ENCODE measurements around the gene SLC9A7.

Gene SLC9A7

GRCh38 chrX:46572340-46572936, 186.5 kb downstream of the SLC9A7 start:
- Histone ChIP-seq H3K36me3 (ENCODE audit: control insufficient read depth in 2 of 2, insufficient read depth in 1 of 2, low read length in 2 of 2) (no peaks in the 10 kb centered on the region), H3K27ac (ENCODE audit: extremely low read depth, low read depth, low read length) (no peak overlapping the region), H3K9me3 (ENCODE audit: control insufficient read depth, insufficient read depth, low read depth, low read length) (no peaks in the 10 kb centered on the region), H3K4me3 (ENCODE audit: low read depth, low read length) (no peak overlapping the region), H3K4me1 (ENCODE audit: control insufficient read depth, insufficient read depth, low read length) (peaks cover 8% of the 10 kb centered on the region; the same call in 1 of the 2 replicates)
- POLR2A ChIA-PET = no interaction called here
- CTCF ChIA-PET = interaction anchor here (0.7 to 1.0 kb wide), 7 partner anchors 8 to 551 kb away, joined by 3 to 5 read pairs (median 4); no protein-coding TSS in a partner anchor
- TF ChIP-seq SETDB1 (IDR thresholded peaks at IDR 0.05; ENCODE audit: insufficient read length, low read length) = no peak
- peak; percentile 30; the same call in 1 of the 2 replicates for TF ChIP-seq PRDM1 (tag by site-specific recombination; IDR thresholded peaks at IDR 0.05)
- no peak for TF ChIP-seq ZNF701 (tag by site-specific recombination; IDR thresholded peaks at IDR 0.05)

- CTCF ChIA-PET = interaction anchor here (0.7 to 1.0 kb wide), 4 partner anchors 8 to 552 kb away, joined by 3 to 4 read pairs (median 4); no protein-coding TSS in a partner anchor
- Histone ChIP-seq H3K4me1 (ENCODE audit: control insufficient read depth, insufficient read depth, low read length) (peaks cover 5% of the 10 kb centered on the region; the same call in 1 of the 2 replicates), H3K36me3 (ENCODE audit: control insufficient read depth in 2 of 2, insufficient read depth in 1 of 2, low read length in 2 of 2) (no peaks in the 10 kb centered on the region), H3K4me3 (ENCODE audit: low read depth, low read length) (no peak overlapping the region), H3K27ac (ENCODE audit: extremely low read depth, low read depth, low read length) (no peak overlapping the region), H3K9me3 (ENCODE audit: control insufficient read depth, insufficient read depth, low read depth, low read length) (no peaks in the 10 kb centered on the region)
- POLR2A ChIA-PET = no interaction called here
- no peak for TF ChIP-seq ZNF362 (tag by site-specific recombination; IDR thresholded peaks at IDR 0.05)
- TF ChIP-seq ZNF792 (tag by site-specific recombination; IDR thresholded peaks at IDR 0.05) = no peak
- peak; percentile 66 for TF ChIP-seq ZFHX2 (tag by site-specific recombination; conservative IDR thresholded peaks at IDR 0.05)
- peak; percentile 42; the same call in 1 of the 2 replicates for TF ChIP-seq PRDM1 (tag by site-specific recombination; IDR thresholded peaks at IDR 0.05)
- TF ChIP-seq ZSCAN23 (tag by site-specific recombination; IDR thresholded peaks at IDR 0.05) = no peak
Measured at GRCh38 chrX:46571423-46572339, 187.2 kb downstream of the SLC9A7 start.

GRCh38 chrX:46569621-46570020, 189.3 kb downstream of the SLC9A7 start:
- TF ChIP-seq ZNF624 (tag by site-specific recombination; IDR thresholded peaks at IDR 0.05) (no peak), ZNF155 (tag by site-specific recombination; IDR thresholded peaks at IDR 0.05) (no peak), ZSCAN23 (tag by site-specific recombination; IDR thresholded peaks at IDR 0.05) (no peak), ZNF571 (tag by site-specific recombination; IDR thresholded peaks at IDR 0.05) (no peak)
- Histone ChIP-seq H3K4me3 (ENCODE audit: low read depth, low read length) (no peak overlapping the region), H3K9me3 (ENCODE audit: control insufficient read depth, insufficient read depth, low read depth, low read length) (no peaks in the 10 kb centered on the region), H3K4me1 (ENCODE audit: control insufficient read depth, insufficient read depth, low read length) (no peaks in the 10 kb centered on the region; the same call in 1 of the 2 replicates), H3K27ac (ENCODE audit: extremely low read depth, low read depth, low read length) (no peak overlapping the region), H3K36me3 (ENCODE audit: control insufficient read depth in 2 of 2, insufficient read depth in 1 of 2, low read length in 2 of 2) (no peaks in the 10 kb centered on the region)
- ChIA-PET POLR2A (no interaction called here), CTCF (interaction anchor here (1.1 kb wide), 1 partner anchor 13 kb away, joined by 4 read pairs; no protein-coding TSS in a partner anchor)

GRCh38 chrX:46567388-46567787, 191.5 kb downstream of the SLC9A7 start:
- POLR2A ChIA-PET = no interaction called here
- H3K9me3 ChIP-seq (ENCODE audit: control insufficient read depth, insufficient read depth, low read depth, low read length) = no peaks in the 10 kb centered on the region
- CTCF ChIA-PET = interaction anchor here (0.6 kb wide), 3 partner anchors 25 to 121 kb away, joined by 4 to 5 read pairs (median 4); no protein-coding TSS in a partner anchor
- no peaks in the 10 kb centered on the region for H3K4me1 ChIP-seq (ENCODE audit: control insufficient read depth, insufficient read depth, low read length)
- no peaks in the 10 kb centered on the region for H3K36me3 ChIP-seq (ENCODE audit: control insufficient read depth in 2 of 2, insufficient read depth in 1 of 2, low read length in 2 of 2)
- no peak overlapping the region for H3K27ac ChIP-seq (ENCODE audit: extremely low read depth, low read depth, low read length)
- H3K4me3 ChIP-seq (ENCODE audit: low read depth, low read length) = no peak overlapping the region
- no peak for TF ChIP-seq ZNF146 (tag by site-specific recombination; IDR thresholded peaks at IDR 0.05)
- TF ChIP-seq ZNF121 (tag by site-specific recombination; IDR thresholded peaks at IDR 0.05) = no peak
- no peak for TF ChIP-seq ZNF280D (tag by site-specific recombination; IDR thresholded peaks at IDR 0.05)
- TF ChIP-seq ZNF404 (tag by site-specific recombination; IDR thresholded peaks at IDR 0.05) = no peak
- no peak for TF ChIP-seq ZNF239 (tag by site-specific recombination; IDR thresholded peaks at IDR 0.05)
- TF ChIP-seq ZNF623 (tag by site-specific recombination; IDR thresholded peaks at IDR 0.05) = no peak
- TF ChIP-seq MYNN (tag by site-specific recombination; IDR thresholded peaks at IDR 0.05; ENCODE audit: borderline replicate concordance) = no peak
- TF ChIP-seq ZSCAN18 (tag by site-specific recombination; IDR thresholded peaks at IDR 0.05) = no peak
